Measurements from ENCODE around the gene TBATA.

The TBATA gene

GRCh38 chr10:70760271-70760787 lies 24.8 kb downstream of the TBATA start:
- CTCF ChIA-PET = interaction anchor here (0.5 to 2.8 kb wide), 12 partner anchors 11 to 1593 kb away, joined by 3 to 24 read pairs (median 4); no protein-coding TSS in a partner anchor
- TF ChIP-seq, protein P1, sequence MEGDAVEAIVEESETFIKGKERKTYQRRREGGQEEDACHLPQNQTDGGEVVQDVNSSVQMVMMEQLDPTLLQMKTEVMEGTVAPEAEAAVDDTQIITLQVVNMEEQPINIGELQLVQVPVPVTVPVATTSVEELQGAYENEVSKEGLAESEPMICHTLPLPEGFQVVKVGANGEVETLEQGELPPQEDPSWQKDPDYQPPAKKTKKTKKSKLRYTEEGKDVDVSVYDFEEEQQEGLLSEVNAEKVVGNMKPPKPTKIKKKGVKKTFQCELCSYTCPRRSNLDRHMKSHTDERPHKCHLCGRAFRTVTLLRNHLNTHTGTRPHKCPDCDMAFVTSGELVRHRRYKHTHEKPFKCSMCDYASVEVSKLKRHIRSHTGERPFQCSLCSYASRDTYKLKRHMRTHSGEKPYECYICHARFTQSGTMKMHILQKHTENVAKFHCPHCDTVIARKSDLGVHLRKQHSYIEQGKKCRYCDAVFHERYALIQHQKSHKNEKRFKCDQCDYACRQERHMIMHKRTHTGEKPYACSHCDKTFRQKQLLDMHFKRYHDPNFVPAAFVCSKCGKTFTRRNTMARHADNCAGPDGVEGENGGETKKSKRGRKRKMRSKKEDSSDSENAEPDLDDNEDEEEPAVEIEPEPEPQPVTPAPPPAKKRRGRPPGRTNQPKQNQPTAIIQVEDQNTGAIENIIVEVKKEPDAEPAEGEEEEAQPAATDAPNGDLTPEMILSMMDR (conservative IDR thresholded peaks at IDR 0.05; ENCODE audit: low read depth) = no peak
- no peak for DNase-seq (ENCODE audit: low spot score)
- H3K27ac ChIP-seq = no peak overlapping the region
- POLR2A ChIA-PET (ENCODE audit: low non-redundant PET) = interaction anchor here (0.6 kb wide), 1 partner anchor 126 kb away, joined by 9 read pairs; no protein-coding TSS in a partner anchor

DNA sequence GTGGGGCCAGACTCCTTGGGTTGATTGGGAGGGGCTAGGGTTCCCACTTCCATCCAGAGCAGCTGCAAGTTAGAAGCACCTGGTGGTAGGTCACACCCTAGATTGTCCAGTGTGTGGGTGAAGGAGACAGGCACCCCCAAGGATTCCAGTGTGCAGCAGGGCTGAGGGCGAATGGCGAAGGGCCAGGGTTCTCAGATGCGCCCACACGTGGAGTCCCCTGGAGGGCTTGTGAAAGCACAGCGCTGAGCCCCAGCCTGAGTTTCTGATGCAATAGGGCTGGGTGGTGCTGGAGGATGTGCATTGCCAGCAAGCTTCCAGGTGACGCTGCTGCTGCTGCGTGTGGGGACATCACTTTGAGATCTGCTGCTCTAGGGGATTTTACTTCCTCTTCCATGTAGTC lies 25.4 kb downstream of the TBATA start:
- no peak for DNase-seq (ENCODE audit: low spot score)
- TF ChIP-seq, protein P1 (conservative IDR thresholded peaks at IDR 0.05; ENCODE audit: low read depth) = no peak
- H3K27ac ChIP-seq = no peak overlapping the region
- ChIA-PET CTCF (interaction anchor here (0.5 to 2.8 kb wide), 17 partner anchors 12 to 1592 kb away, joined by 3 to 24 read pairs (median 4); no protein-coding TSS in a partner anchor), POLR2A (ENCODE audit: low non-redundant PET) (interaction anchor here (0.6 kb wide), 1 partner anchor 127 kb away, joined by 9 read pairs; no protein-coding TSS in a partner anchor)

DNA sequence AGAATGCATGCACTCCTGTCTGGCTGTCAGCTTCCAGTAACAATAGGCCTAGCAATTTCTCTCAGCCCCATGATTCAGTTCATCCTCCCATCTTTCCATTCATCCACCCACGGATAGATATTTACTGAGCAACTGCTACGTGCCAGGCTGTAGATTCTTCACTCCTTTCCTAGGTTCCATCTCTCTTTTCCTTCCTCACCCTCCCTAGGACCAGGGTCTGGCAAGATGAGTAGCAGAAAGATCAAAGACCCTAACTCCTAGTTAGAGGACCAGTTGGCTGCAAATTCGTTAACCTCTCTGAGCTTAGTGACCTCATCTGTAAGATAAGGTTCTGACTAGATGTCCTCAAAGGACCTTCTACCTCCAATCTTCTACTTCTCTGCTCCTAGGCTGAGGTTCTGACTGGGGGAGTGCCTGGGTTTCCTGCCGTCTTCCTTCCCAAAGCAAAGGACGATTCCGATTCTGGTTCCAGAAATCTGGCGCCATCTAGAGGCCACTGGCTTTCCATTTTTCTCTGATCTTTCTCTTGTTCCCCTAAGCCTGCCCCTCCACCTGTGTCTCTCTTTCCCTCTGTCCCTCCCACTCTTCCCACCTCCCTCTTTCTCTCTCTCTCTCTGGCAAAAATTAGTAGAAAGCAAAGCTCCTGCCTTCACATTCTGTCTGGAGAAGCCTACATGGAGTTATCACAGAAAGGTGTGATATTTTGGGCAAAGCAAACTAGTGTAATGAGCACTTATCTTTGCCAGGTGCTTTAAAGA lies 26.2 kb downstream of the TBATA start:
- ChIA-PET CTCF (interaction anchor here (0.5 to 2.8 kb wide), 22 partner anchors 11 to 1641 kb away, joined by 3 to 24 read pairs (median 4); no protein-coding TSS in a partner anchor), POLR2A (ENCODE audit: low non-redundant PET) (no interaction called here)
- DNase-seq (ENCODE audit: low spot score) = peak; percentile 71
- TF ChIP-seq, protein P1 (conservative IDR thresholded peaks at IDR 0.05; ENCODE audit: low read depth) = peak; percentile 67
- H3K27ac ChIP-seq = no peak overlapping the region

GRCh38 chr10:70757856-70758255 lies 27.3 kb downstream of the TBATA start:
- CTCF ChIA-PET = interaction anchor here (1.3 to 1.6 kb wide), 3 partner anchors 197 to 297 kb away, joined by 4 to 11 read pairs (median 7); no protein-coding TSS in a partner anchor
- no peak overlapping the region for H3K27ac ChIP-seq
- POLR2A ChIA-PET (ENCODE audit: low non-redundant PET) = no interaction called here
- no peak for DNase-seq (ENCODE audit: low spot score)
- TF ChIP-seq, protein P1 (conservative IDR thresholded peaks at IDR 0.05; ENCODE audit: low read depth) = no peak

- CTCF ChIA-PET = interaction anchor here (0.6 to 0.7 kb wide), 2 partner anchors 34 to 207 kb away, joined by 3 to 4 read pairs; no protein-coding TSS in a partner anchor
- no peak overlapping the region for H3K27ac ChIP-seq
- POLR2A ChIA-PET (ENCODE audit: low non-redundant PET) = no interaction called here
- TF ChIP-seq, protein P1 (conservative IDR thresholded peaks at IDR 0.05; ENCODE audit: low read depth) = no peak
- DNase-seq (ENCODE audit: low spot score) = no peak
These were observed 28.3 kb downstream of the TBATA start for GRCh38 chr10:70756700-70757360.

Measured in RWPE1 (cell line).